ENCODE data around the gene ZFHX3. TPM values are rescaled to one million over a fixed set of nuclear protein-coding genes. Genes with fewer than 3 reads are reported as not detected.
A peak's percentile ranks its signal among the peaks of the same experiment; 100 is the strongest.

Gene ZFHX3
- total RNA-seq, 1 donor from 2014 or later = 2.3 TPM

DNA sequence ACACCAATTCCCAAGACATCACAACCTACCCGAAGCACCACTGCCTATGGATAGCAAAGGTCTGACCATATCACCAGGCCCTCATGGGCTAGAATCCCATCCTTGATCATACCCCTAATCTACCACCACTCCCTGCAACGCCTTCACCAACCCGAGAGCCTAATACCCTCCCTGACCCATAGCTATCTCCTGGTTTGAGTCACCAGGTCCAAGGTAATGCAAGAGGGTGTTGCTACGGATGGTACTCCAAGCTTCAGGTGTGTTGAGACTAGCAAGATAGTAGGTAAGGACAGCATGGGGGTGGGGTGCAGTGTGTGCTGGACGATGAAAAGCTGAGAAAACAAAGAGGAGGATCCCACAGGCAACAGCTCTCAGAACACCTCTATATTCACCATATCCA, 258.0 kb downstream of the ZFHX3 start:
- no peak for DNase-seq

DNA sequence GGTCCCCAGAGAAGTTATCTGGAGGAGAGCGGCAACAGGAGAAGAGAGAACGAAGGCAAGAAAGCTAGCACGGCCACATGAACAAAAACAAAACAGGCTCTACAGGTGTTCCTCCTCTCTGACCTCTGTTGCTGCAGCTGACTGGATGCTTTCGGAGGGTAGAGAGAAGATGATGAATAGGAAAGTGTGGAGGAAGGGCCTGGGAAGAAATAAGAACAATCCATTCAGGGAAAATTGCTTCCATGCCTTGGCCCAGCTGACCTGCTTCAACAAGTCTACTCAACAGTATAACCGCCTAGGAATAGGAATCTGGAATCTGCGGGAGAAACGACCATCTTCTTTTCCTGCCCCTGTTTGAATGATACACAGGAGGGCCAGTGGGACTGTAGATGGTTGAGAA, 258.5 kb downstream of the ZFHX3 start:
- no peak for DNase-seq

DNA sequence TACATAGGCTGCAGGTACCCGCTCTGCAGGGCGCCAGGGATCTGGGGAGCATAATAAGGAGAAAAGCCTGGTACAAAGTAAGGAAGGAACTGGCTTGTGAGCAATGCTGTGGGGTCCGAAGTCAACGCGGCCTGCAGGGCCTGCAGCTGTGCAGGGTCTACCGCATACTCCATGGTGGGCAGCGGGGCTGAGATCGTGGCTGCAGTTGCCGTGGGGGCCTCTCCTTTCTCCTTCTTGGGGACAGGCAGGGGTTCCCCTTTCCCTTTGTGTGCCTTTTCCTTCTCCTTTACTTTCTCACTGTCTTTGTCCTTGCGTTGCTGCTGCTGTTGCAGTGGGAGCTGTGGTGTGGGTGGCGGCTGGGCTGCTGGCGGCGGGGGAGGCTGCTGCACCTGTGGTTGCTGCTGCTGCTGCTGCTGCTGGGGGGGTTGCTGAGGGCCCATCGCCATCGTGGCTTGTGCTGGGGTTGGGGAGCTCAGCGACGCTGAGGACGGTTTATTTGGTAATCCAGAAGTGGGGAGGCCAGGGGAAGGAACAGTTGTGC, 259.6 kb downstream of the ZFHX3 start:
- no peak for DNase-seq

DNA sequence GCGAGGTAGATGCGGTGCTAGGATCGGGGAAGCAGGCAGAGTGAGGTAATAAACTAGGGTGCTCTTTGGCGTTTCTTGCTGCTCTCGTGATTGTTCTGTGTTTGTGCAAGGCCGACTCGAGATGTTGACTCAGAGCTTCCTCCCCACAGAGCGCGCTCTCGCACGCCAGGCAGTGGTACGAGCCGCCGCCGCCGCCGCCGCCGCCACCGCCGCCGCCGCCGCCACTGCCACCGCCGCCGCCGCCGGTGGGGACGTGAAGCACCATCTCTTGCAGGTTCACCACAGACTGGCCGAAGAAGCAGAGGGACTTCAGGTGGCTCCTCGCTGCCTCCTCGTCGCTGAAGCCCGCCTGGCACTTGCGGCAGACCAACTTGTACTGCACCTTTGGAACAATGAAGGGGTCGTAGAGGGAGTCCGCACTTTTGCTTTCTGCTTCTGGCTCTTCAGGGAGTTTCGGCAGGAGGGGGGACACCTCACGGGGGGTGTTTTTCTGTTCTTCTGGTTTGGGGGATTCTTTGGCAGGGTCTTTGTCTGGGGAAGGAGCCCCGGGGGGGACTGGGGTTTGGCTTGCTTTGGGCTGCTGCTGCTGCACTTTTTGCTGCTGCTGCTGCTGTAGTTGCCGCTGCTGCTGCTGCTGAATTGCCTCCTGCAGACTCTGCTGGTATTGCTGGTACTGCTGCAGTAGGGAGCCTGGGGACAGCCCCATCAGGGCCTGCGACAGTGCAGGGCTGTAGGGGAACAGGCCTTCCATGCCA, 260.2 kb downstream of the ZFHX3 start:
- peak; percentile 66 for DNase-seq

DNA sequence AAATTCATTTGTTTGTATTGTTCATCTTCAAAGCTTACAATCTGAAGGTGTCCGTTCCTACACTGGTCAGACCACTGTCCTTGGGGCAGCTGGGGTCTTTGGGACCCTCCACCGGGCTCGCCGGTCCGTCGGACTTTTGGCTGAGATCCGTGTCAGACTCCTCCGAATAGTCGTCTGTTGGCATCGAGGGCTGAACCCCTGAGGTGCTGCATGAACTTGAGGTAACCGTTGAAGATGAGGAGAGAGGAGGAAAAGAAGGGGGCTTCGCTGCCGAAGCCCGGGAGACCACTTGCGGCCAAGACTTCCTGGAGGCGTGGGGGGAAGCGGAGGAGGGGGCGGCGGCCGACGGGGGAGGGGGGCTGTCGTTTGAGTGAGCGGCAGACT, 260.8 kb downstream of the ZFHX3 start:
- DNase-seq = no peak

DNA sequence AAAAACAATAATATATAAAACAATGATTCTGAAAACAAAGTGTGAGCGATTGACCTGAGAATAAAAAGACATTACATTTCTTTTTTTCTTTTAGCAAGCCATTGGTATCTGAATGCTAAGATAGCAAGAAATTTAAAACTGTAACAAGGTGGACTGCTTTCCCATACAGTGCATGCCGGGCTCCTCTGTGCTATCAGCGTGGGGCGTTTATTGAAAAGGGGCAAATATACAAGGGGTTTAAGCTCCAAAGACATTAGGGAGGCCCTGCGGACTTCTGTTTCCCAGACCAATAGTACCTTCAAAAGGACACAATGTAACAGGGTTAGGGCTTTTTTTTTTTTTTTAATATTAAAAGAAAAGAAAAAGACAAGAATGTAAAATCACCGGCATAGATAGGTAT, 261.3 kb downstream of the ZFHX3 start:
- DNase-seq = no peak

DNA sequence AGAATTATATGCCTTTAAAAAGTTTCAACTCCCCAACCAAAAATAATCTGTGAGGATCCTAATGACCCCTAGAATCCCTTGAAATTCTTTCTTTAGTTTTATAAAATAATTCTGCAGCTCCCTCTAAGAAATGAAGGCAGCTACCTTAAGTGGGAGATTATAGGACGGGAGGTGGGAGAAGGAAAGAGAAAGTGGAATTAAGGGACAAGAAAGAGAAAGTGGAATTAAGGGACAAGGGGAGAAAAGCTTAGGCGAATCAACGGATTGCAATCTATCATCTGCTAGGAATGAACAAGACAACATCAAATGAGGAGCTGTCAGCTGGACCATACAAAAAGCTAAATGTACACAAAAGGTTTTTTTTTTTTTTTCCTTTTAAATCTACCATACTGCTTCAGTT, 262.0 kb downstream of the ZFHX3 start:
- DNase-seq = no peak

DNA sequence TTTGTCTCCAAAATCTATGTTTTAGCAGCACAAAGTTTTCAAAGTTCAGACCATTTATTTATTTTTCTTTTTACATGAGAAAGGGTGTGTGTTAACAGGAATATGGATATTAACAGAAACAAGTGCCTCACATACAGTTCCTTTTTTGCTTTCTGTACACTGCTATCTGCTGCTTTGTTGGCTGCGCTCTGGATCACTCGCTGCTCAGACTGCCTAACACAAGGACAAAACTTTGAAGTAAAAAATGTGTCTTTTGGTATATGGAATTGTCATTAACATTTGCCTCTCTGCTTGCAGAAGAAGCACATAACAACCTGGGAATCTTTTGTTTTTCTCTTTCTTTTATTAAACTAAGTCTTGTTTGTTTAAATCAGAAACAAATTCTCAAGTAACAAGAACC, 262.8 kb downstream of the ZFHX3 start:
- DNase-seq = no peak

DNA sequence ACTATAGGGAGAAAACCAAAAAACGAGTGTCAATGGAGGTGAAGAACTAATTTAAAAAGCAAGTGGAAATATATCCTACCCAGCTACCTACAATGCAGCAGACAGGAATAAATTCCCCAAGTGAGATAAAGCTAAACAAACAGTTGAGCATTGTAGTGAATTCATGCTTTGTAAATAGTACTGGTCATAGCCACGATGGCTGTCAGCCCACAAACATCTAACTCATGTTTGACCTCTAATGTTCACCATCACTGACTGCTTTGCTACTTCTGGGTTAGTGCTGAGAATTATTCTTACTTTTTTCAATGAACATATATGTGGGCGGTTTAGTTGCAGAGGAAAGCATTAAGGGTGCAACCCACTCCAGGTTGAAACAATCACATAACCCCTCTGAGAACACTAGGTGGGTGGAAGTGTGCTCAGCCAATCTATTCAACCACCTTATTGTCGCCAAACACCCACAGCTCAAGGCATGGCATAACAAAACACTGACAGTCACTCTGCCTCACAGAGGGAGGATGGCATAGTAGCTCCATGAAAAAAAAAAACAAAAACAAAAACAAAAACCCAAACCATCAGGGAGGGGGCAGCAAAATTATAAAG, 264.1 kb downstream of the ZFHX3 start:
- no peak for DNase-seq

DNA sequence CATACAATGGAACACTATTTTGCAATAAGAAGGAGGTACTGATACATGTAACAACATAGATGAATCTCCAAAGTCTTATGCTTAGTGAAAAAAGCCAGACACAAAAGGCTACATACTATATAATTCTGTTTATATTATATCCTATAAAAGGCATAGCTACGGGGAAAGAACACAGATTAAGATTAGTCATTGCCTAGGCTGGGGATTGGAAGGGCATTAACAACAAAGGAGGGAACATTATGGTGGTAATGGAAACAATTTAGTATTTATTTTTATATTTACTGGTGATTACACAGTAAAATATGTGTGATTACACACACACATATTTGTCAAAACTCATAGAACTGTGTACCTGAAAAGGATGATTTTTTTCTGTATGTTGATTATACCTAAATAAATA, 278.1 kb downstream of the ZFHX3 start:
- DNase-seq = no peak

DNA sequence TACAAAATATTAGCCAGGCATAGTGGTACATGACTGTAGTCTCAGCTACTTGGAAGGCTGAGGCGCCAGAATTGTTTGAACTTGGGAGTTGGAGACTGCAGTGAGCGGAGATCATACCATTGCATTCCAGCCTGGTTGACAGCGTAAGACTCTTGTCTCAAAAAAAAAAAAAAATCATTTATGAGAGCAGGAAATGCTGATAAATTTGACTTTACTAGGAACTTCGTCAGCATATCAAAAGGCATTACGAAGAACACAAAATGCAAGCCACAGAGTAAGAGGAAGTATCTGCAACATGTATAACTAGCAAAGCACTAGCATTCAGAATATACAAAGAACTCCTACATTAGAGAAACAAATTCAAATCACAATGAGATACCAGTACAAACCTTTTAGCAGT, 279.3 kb downstream of the ZFHX3 start:
- DNase-seq = no peak

DNA sequence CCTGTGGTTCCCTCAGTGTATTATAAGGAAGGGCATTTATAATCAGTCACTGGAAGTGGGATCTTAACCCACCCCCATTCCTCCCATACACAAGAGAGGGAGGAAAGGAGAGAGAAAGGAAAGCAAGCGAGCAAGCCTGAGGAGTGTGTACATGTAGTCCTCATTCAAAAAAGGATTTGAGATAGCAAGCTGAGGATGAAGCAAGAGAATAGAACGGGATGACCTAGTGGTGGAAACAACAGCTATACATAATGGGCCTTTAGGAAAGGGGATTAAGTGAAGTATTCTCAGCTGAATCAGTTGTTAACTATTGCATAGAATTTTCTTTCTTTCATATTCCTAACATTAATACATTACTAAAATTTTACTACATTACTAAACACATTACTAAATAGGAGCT, 281.4 kb downstream of the ZFHX3 start:
- DNase-seq = no peak

DNA sequence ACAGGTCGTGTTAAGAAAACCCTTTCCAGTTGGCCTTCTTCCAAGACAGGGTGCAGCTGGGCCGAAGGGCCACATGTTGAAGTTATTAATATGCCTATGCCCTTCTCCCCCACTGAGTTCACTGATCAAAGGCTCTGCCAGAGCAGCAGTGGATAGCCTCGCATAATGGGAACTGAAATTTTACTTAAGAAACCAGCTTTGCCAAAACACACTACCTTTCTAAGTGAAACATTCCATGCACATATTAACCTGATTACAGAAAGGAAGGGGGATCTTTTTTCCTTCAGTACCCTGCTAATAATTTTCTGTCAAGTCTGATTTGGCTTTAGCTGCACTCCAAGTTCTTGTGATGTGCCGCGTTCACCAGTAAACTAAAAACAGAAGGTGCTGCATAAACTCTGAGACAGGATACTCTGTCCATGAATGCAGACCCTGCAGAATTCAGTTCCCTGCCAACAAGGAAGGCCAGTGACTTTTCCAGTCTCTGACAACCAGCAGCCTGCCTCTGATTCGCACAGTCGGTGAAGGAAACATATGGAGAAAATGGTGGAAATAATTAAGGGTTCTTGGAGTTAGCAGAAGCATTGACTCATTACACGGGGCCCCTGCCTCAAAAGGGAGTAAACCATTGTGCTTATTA, 283.8 kb downstream of the ZFHX3 start:
- no peak for DNase-seq

DNA sequence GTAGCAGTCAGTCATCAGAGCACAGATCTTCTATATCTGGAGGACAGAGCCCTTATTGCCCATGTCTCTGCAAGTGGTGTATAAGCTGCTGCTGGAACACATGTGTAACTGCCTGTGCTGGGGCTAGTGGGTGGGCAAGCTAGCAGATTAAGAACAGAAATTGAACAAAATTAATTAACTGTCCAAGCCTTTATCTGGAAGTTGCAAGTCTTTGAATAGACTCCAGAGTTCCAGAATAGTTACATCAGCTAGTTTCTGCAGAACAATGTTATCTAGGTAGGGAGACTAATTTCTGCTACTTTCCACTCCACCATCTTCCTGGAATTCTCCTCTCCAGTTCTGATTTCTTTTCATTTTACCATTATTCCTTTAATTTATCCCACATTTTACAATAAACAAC, 287.3 kb downstream of the ZFHX3 start:
- DNase-seq = no peak

DNA sequence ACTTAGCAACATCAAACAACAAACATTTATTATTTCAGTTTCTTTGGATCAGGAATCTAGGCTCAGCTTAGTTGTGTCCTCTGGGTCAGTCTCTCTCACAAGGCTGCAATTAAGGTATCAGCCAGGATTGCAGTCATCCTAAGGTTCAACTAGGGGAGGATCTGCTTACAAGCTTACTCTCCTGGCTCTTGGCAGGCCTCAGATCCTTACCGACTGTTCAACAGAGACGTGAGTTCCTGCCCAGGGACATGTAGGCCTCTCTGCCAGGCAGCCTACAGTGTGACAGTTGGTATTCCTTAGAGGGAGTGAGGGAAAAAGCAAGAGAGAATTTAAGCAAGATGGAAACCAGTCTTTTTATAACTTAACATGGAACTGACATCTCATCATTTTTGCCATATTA, 294.0 kb downstream of the ZFHX3 start:
- DNase-seq = no peak

DNA sequence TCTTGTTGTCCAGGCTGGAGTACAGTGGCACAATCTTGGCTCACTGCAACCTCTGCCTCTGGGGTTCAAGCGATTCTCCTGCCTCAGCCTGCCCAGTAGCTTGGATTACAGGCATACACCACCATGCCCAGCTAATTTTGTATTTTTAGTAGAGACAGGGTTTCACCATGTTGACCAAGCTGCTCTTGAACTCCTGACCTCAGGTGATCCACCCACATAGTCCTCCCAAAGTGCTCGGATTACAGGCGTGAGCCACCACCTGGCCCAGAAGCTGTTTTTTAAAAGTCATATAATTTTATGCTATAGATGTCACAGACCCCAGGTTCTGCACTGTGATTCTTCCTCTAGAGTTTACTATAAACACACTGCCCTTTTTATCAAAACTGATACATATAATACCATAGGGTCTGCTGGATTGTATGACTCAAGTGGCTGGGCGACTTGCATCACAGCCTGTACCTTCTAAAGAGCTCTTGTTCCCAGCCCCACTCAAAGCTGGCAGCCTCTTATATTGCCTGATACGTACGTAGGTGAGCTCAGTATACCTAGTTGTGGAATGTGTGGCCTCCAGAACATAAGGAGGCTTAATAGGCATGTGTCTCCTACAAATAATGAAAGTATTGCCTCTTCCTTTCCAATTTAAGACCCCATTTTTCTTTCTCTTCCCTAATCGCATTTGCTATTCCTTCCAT, 295.8 kb downstream of the ZFHX3 start:
- no peak for DNase-seq

DNA sequence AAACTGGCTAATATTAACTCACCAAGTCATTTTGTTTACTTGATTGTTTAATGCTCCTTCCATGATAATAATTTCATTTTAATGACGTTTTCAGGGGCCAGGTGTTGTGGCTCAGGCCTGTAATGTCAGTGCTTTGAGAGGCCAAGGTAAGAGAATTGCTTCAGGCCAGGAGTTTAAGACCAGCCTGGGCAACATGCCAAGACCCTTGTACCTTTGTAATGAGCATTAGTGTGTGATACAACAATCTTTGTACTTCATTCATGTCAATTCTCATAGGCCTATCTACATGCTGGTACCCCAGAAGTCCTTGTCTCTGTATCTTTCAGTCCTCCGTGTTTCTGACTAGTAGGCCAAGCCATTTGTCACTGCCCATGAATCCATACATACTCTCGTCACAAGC, 296.9 kb downstream of the ZFHX3 start:
- no peak for DNase-seq

DNA sequence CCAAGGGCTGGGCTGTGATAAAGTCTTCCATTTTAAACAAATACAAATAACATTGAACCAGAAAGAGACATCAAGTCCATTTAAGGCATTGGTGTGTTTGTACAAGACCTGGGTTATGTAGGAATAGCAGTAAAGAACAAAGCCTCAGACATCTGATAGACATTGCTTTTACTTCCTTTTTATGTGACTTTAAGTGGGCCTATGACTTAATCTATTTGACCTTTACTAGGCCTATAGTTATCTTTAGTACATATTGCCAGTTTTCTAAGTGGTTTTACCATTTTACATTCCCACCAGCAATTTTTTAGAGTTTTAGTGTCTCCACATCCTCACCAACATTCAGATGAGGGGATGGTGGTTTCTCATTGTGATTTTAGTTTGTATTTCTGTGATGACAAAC, 298.8 kb downstream of the ZFHX3 start:
- DNase-seq = no peak

DNA sequence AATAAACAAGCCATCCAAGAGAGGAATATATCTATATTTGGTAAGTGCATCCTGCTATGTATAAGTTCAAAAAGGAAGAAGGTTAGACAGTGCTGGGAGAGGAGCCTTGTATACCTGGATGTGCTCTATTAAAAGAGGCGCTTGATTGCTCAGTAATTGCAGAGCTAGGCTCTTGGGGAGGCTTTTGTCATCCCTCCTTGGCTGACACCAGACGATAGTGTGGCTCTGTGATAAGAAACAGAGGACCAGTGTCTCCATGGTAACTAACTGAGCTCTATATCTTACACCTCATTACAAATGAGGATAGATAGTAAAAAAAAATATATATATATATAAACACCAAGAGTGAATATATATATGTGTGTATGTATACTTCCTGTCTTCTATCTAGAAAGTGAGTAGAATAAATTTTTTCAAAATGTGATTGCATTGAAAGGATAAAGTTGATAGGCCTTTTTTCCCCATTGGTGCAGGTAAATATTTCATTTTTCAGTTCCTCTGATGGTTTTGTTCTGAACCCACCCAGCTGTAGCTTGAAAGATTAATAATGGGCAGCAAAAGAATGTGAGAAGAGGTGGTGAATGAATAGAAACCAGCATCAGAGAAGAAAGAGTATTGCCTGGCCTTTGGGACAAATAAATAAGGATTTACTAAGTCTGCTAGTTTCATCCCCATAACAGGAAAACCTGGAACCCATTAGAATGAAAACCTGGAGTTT, 303.7 kb downstream of the ZFHX3 start:
- DNase-seq = no peak

DNA sequence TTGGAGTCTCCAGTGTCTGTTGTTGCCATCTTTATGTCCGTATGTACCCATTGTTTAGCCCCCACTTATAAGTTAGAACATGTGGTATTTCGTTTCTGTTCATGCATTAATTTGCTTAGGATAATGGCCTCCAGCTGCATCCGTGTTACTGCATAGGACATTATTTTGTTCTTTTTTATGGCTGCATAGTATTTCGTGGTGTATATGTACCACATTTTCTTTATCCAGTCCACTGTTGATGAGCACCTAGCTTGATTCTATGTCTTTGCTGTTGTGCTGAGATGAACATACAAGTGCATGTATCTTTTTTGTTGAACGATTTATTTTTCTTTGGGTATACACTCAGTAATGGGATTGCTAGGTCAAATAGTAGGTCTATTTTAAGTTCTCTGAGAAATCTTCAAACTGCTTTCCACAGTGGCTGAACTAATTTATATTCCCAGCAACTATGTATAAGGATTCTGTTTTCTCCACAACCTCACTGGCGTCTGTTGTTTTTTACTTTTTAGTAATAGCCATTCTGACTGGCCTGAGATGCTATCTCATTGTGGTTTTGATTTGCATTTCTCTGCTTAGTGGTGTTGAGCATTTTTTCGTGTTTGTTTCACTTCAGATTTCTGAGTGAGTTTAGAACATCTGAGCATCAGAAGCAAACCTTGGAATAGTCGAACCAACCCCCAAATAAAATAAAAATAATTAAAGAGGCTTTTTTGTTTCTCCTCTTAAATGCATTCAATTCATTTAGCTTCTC, 304.7 kb downstream of the ZFHX3 start:
- DNase-seq = no peak

DNA sequence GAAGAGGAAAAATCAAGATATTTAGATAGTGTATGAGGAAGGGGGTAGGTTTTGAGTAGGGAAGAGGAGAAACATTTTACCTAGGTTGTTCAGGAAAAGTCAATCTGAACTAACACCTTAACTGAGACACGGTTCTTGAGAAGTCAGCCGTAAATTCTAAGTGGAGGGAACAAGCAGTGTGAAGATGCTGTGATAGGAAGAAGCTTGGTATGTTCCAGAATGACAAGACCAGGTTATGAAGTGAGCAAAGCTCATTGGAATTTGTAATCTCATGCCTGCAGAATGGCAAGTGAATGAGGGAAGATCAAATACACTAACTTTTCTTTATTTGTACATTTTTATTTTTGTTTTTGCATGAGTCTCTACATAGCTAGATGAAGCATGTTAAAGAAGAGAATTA, 307.6 kb downstream of the ZFHX3 start:
- no peak for DNase-seq

DNA sequence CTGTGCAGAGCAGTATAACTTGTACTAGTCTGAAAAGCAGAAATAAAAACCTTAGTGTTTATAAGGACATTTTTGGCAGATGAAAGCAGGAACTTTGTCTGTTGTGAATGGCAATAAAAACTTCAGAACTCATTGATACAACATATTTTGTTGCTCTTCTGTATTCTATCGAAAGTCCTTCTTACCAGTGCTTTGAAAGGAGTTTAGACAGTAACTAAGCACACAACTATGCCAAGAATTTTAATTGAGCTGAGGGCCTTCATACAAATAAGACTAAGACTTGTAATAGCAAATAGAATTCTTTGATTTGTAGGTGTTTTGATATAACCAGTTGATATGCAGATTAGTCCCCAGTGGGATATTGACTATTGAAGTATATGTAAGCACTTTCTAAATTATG, 308.4 kb downstream of the ZFHX3 start:
- DNase-seq = no peak

Data from occipital lobe (tissue), 2 donors.